Gastroesophageal sphincter (tissue), 4 donors: ENCODE data around the gene GRPR. TPM values are rescaled to one million over a fixed set of nuclear protein-coding genes. Genes with fewer than 3 reads are reported as not detected.

Source experiments
- ATAC-seq: fragments of 150-250 bp; one replicate; pipeline ENCODE4 v1.9.1; 2016; ENCODE audit warnings: mild to moderate bottlenecking, moderate library complexity
- H3K27ac ChIP-seq, 4 donors: fragments of 200-600 bp; sonication (generic) in 3 of 4; 1 replicate in 3 of 4; 2 replicates in 1 of 4; pipeline ENCODE4 v1.5.1; 2016 to 2019
- H3K27me3 ChIP-seq: fragments of 200-600 bp; sonication (generic); one replicate; pipeline ENCODE4 v1.5.1; 2019
- H3K36me3 ChIP-seq, 2 donors: fragments of 200-600 bp; sonication (generic); one replicate each; pipeline ENCODE4 v1.5.1; 2019; ENCODE audit warnings: control low read depth in 1 of 2
- H3K4me1 ChIP-seq, 3 donors: fragments of 200-600 bp; sonication (generic); 1 replicate in 2 of 3; 2 replicates in 1 of 3; pipeline ENCODE4 v1.5.1; 2016 to 2019; ENCODE audit warnings: control low read depth in 2 of 3
- H3K4me3 ChIP-seq, 2 donors: fragments of 200-600 bp; sonication (generic); one replicate each; pipeline ENCODE4 v1.5.1; 2019; ENCODE audit warnings: mild to moderate bottlenecking in 1 of 2, moderate library complexity in 1 of 2
- H3K9me3 ChIP-seq, 3 donors: fragments of 200-600 bp; sonication (generic); one replicate each; pipeline ENCODE4 v1.5.1; 2017 to 2019; ENCODE audit warnings: control low read depth in 2 of 3
- CTCF ChIP-seq, 4 experiments: fragments of 200-600 bp in 2 of 4; fragments of 450-650 bp in 2 of 4; sonication (generic) in 1 of 4; IDR thresholded peaks; one replicate each; pipeline ENCODE4 v1.5.1; 2017 to 2019; ENCODE audit warnings: antibody characterized with exemption in 4 of 4, mild to moderate bottlenecking in 2 of 4, moderate library complexity in 2 of 4
- EP300 ChIP-seq: sonication (generic); formaldehyde crosslinking; IDR thresholded peaks from one replicate; pipeline ENCODE4 v1.6.1; 2017; ENCODE audit warnings: antibody characterized with exemption, mild to moderate bottlenecking
- POLR2A ChIP-seq, 2 donors: fragments of 450-650 bp; IDR thresholded peaks; one replicate each; pipeline ENCODE4 v1.6.1; 2017; ENCODE audit warnings: antibody characterized with exemption in 2 of 2, mild to moderate bottlenecking in 2 of 2, moderate library complexity in 1 of 2
- POLR2AphosphoS5 ChIP-seq: sonication (generic); formaldehyde crosslinking; IDR thresholded peaks from one replicate; pipeline ENCODE4 v1.6.1; 2017; ENCODE audit warnings: antibody characterized with exemption
- WGBS, 2 donors: methylation state at CpG; one replicate each; pipeline ENCODE4 v1.1.5; 2018; ENCODE audit warnings: low coverage in 1 of 2; 5-methylcytosine and 5-hydroxymethylcytosine counted together
- total RNA-seq, 4 donors: library from RNA; depleted of rRNA; stranded (reverse); fragments of >200 nt; gene quantifications; one replicate each; pipeline ENCODE4 v1.1.0, GENCODE V29; 2016

The GRPR gene
- 10 to 100 TPM in 3 of 4 donors, 1 to 10 TPM in 1; 3.2 to 39.5 (median 16.0) TPM for total RNA-seq

GRCh38 chrX:16123222-16123786, at the start of gene GRPR:
Gene GRPR, plus strand, starts transcription at chrX:16123565. Its CDS starts 389 bp downstream, at chrX:16123954.
- Histone ChIP-seq H3K36me3 (no peaks in the 10 kb centered on the region), H3K9me3 (no peaks in the 10 kb centered on the region), H3K27me3 (no peaks in the 10 kb centered on the region), H3K4me1 (peaks cover 0 to 3% (median 0%) of the 10 kb centered on the region in 3 donors), H3K27ac (peak within 1 kb of the TSS; percentile 20 to 59 (median 38)), H3K4me3 (peak within 1 kb of the TSS; percentile 46 to 77)
- ATAC-seq, result peak; percentile 91
- TF ChIP-seq CTCF (IDR thresholded peaks at IDR 0.05), result peak; percentile 34 to 79 (median 65)
- no peak for TF ChIP-seq EP300
- no peak for TF ChIP-seq POLR2A (IDR thresholded peaks at IDR 0.05)
- no peak for TF ChIP-seq POLR2AphosphoS5
- 0% methylated on average over 1 to 4 of the region's 6 CpGs for WGBS, 2 donors

- H3K27ac ChIP-seq, result no peak overlapping the region
- H3K9me3 ChIP-seq, result no peaks in the 10 kb centered on the region
- no peak overlapping the region for H3K4me3 ChIP-seq
- H3K27me3 ChIP-seq, result no peaks in the 10 kb centered on the region
- 54 to 67% methylated on average over 1 of the region's 1 CpG for WGBS, 2 donors
- no peak for ATAC-seq
- H3K4me1 ChIP-seq, result no peaks in the 10 kb centered on the region
- no peaks in the 10 kb centered on the region for H3K36me3 ChIP-seq
- TF ChIP-seq EP300, result no peak
- TF ChIP-seq POLR2A (IDR thresholded peaks at IDR 0.05), result no peak
- no peak for TF ChIP-seq CTCF (IDR thresholded peaks at IDR 0.05)
- TF ChIP-seq POLR2AphosphoS5, result no peak
These were observed 48.3 kb upstream of the GRPR start for GRCh38 chrX:16075087-16075486.

GRCh38 chrX:16076834-16077233, 46.5 kb upstream of the GRPR start:
- WGBS, 2 donors, result 59% methylated on average over 2 of the region's 2 CpGs; no CpG with 5 or more reads in 1 of the 2 donors

GRCh38 chrX:16077811-16078210, 45.6 kb upstream of the GRPR start:
- 83% methylated on average over 1 to 2 of the region's 2 CpGs for WGBS, 2 donors
- H3K4me1 ChIP-seq, result no peaks in the 10 kb centered on the region
- H3K36me3 ChIP-seq, result no peaks in the 10 kb centered on the region
- no peak for TF ChIP-seq CTCF (IDR thresholded peaks at IDR 0.05)
- no peak for TF ChIP-seq POLR2A (IDR thresholded peaks at IDR 0.05)
- TF ChIP-seq EP300, result no peak
- no peak for TF ChIP-seq POLR2AphosphoS5
- no peak for ATAC-seq
- H3K4me3 ChIP-seq, result no peak overlapping the region
- H3K27me3 ChIP-seq, result no peaks in the 10 kb centered on the region
- H3K27ac ChIP-seq, result no peak overlapping the region
- H3K9me3 ChIP-seq, result no peaks in the 10 kb centered on the region

More at GRCh38 chrX:16076834-16077233, 46.5 kb upstream of the GRPR start:
- H3K27ac ChIP-seq, result no peak overlapping the region
- H3K4me3 ChIP-seq, result no peak overlapping the region
- no peaks in the 10 kb centered on the region for H3K4me1 ChIP-seq
- no peaks in the 10 kb centered on the region for H3K9me3 ChIP-seq
- no peak for TF ChIP-seq CTCF (IDR thresholded peaks at IDR 0.05)
- no peak for TF ChIP-seq POLR2AphosphoS5
- no peak for TF ChIP-seq POLR2A (IDR thresholded peaks at IDR 0.05)
- no peak for TF ChIP-seq EP300
- H3K27me3 ChIP-seq, result no peaks in the 10 kb centered on the region
- no peaks in the 10 kb centered on the region for H3K36me3 ChIP-seq
- ATAC-seq, result no peak

- H3K27me3 ChIP-seq, result no peaks in the 10 kb centered on the region
- H3K4me1 ChIP-seq, result no peaks in the 10 kb centered on the region
- H3K27ac ChIP-seq, result no peak overlapping the region
- H3K4me3 ChIP-seq, result no peak overlapping the region
- no peaks in the 10 kb centered on the region for H3K9me3 ChIP-seq
- no peak for ATAC-seq
- no peak for TF ChIP-seq POLR2A (IDR thresholded peaks at IDR 0.05)
- no peak for TF ChIP-seq POLR2AphosphoS5
- TF ChIP-seq EP300, result no peak
- no peak for TF ChIP-seq CTCF (IDR thresholded peaks at IDR 0.05)
- H3K36me3 ChIP-seq, result no peaks in the 10 kb centered on the region
- WGBS, 2 donors, result 6 to 46% methylated on average over 2 of the region's 2 CpGs
These were observed 42.0 kb upstream of the GRPR start for GRCh38 chrX:16081357-16081756.
